IMR-90 (cell line): ENCODE results near the gene INPP5A. TPM values are rescaled to one million over a fixed set of nuclear protein-coding genes. Genes with fewer than 3 reads are reported as not detected.

Experiments
- ATAC-seq: fragments of 200-7000 bp; cut with Tn5 transposase; 2 replicates; pipeline ENCODE4 v1.9.1; 2020; ENCODE audit warnings: low read depth, mild to moderate bottlenecking, moderate library complexity
- BruUV-seq: library from RNA; stranded (reverse); fragments of 400-500 nt; replicated peaks from 2 replicates; lab custom pipeline; 2021; lab: Mats Ljungman, UMichigan
- CTCF ChIA-PET: fragments of 300-600 bp; formaldehyde crosslinking; extraction: SDS; loops from one replicate; lab custom pipeline; 2021; ENCODE audit warnings: antibody characterized with exemption; lab: Yijun Ruan, JAX
- POLR2A ChIA-PET: fragments of 300-600 bp; sonication (Branson Sonifier 250); formaldehyde crosslinking; loops from one replicate; lab custom pipeline; 2022; ENCODE audit warnings: antibody characterized with exemption; ENCODE audit not compliant: unreplicated experiment; lab: Charles Lee
- DNase-seq: peaks from one replicate; pipeline ENCODE4 v3.0.0; 2013
- H2AFZ ChIP-seq: replicated peaks from 2 replicates; pipeline ENCODE3; 2013; ENCODE audit warnings: low read length, mild to moderate bottlenecking; ENCODE audit not compliant: poor library complexity
- H2AK5ac ChIP-seq: 2 replicates; pipeline ENCODE4 v1.6.1; 2013; ENCODE audit warnings: low read depth, low read length, inconsistent platforms
- H2AK9ac ChIP-seq: replicated peaks from 2 replicates; pipeline ENCODE3; 2013; ENCODE audit warnings: mild to moderate bottlenecking, low read depth, low read length, moderate library complexity; ENCODE audit not compliant: poor library complexity
- H2BK120ac ChIP-seq: 2 replicates; pipeline ENCODE4 v1.6.1; 2013; ENCODE audit warnings: low read depth, low read length, inconsistent platforms
- H2BK15ac ChIP-seq: 3 replicates; pipeline ENCODE4 v1.6.1; 2013; ENCODE audit warnings: low read depth, low read length, inconsistent platforms
- H2BK20ac ChIP-seq: 2 replicates; pipeline ENCODE4 v1.6.1; 2013; ENCODE audit warnings: low read depth, mild to moderate bottlenecking, inconsistent platforms, low read length, moderate library complexity
- H2BK5ac ChIP-seq: 2 replicates; pipeline ENCODE4 v1.6.1; 2013; ENCODE audit warnings: mild to moderate bottlenecking, low read depth, low read length, inconsistent platforms; ENCODE audit not compliant: poor library complexity, severe bottlenecking
- H3K14ac ChIP-seq: replicated peaks from 2 replicates; pipeline ENCODE4 v1.6.1; 2013; ENCODE audit warnings: low read depth, low read length, inconsistent platforms
- H3K18ac ChIP-seq: 2 replicates; pipeline ENCODE4 v1.6.1; 2013; ENCODE audit warnings: low read depth, low read length, control low read depth
- H3K23ac ChIP-seq: 2 replicates; pipeline ENCODE4 v1.6.1; 2013; ENCODE audit warnings: low read depth, low read length, inconsistent platforms
- H3K27ac ChIP-seq: 2 replicates; pipeline ENCODE4 v1.5.1; 2013; ENCODE audit warnings: mild to moderate bottlenecking, control low read depth, low read length; ENCODE audit not compliant: insufficient read depth
- H3K27me3 ChIP-seq: 2 replicates; pipeline ENCODE4 v1.6.1; 2013; ENCODE audit warnings: low read length; ENCODE audit not compliant: control insufficient read depth, insufficient read depth
- H3K36me3 ChIP-seq: 2 replicates; pipeline ENCODE4 v1.6.1; 2013; ENCODE audit warnings: low read length, mixed read lengths; ENCODE audit not compliant: control insufficient read depth, insufficient read depth
- H3K4ac ChIP-seq: 2 replicates; pipeline ENCODE4 v1.6.1; 2013; ENCODE audit warnings: low read depth, low read length, inconsistent platforms
- H3K4me1 ChIP-seq: 2 replicates; pipeline ENCODE4 v1.6.1; 2013; ENCODE audit warnings: low read length, mixed read lengths; ENCODE audit not compliant: control insufficient read depth, insufficient read depth
- H3K4me2 ChIP-seq: 2 replicates; pipeline ENCODE4 v1.6.1; 2013; ENCODE audit warnings: low read depth, mild to moderate bottlenecking, control low read depth, low read length, moderate library complexity
- H3K4me3 ChIP-seq: 2 replicates; pipeline ENCODE4 v1.5.1; 2013; ENCODE audit warnings: low read depth, mild to moderate bottlenecking, control low read depth, low read length, moderate library complexity; ENCODE audit not compliant: insufficient read depth
- H3K56ac ChIP-seq: 2 replicates; pipeline ENCODE4 v1.6.1; 2013; ENCODE audit warnings: low read length, inconsistent platforms; ENCODE audit not compliant: insufficient read depth; ENCODE audit errors: extremely low read depth
- H3K79me1 ChIP-seq, 2 experiments: 2 replicates each; pipeline ENCODE4 v1.6.1; 2013; ENCODE audit warnings: low read length in 2 of 2, inconsistent platforms in 1 of 2, low read depth in 1 of 2
- H3K9ac ChIP-seq: 2 replicates; pipeline ENCODE4 v1.6.1; 2013; ENCODE audit warnings: low read depth, low read length, control low read depth
- H3K9me1 ChIP-seq: 2 replicates; pipeline ENCODE4 v1.6.1; 2013; ENCODE audit warnings: low read length, inconsistent platforms; ENCODE audit not compliant: insufficient read depth
- H3K9me3 ChIP-seq: 2 replicates; pipeline ENCODE4 v1.6.1; 2013; ENCODE audit warnings: low read length; ENCODE audit not compliant: control insufficient read depth, insufficient read depth
- H4K20me1 ChIP-seq: 2 replicates; pipeline ENCODE4 v1.6.1; 2013; ENCODE audit warnings: low read length, inconsistent platforms; ENCODE audit not compliant: insufficient read depth
- H4K5ac ChIP-seq: 2 replicates; pipeline ENCODE4 v1.6.1; 2013; ENCODE audit warnings: mild to moderate bottlenecking, low read depth, low read length, control low read depth
- H4K8ac ChIP-seq, 2 experiments: 2 replicates each; pipeline ENCODE4 v1.6.1; 2013; ENCODE audit warnings: low read depth in 2 of 2, low read length in 2 of 2, control low read depth in 1 of 2, inconsistent platforms in 1 of 2
- H4K91ac ChIP-seq: 2 replicates; pipeline ENCODE4 v1.6.1; 2013; ENCODE audit warnings: low read depth, low read length, inconsistent platforms; ENCODE audit not compliant: insufficient read depth
- BHLHE40 ChIP-seq: fragments of 150-350 bp; IDR thresholded peaks from 2 replicates; pipeline ENCODE4 v1.6.1; 2016; ENCODE audit warnings: mild to moderate bottlenecking, low read depth, low read length
- CEBPB ChIP-seq: IDR thresholded peaks from 2 replicates; pipeline ENCODE4 v1.6.1; 2012; ENCODE audit warnings: low read depth, low read length, improper control_type of control experiment
- CHD1 ChIP-seq: IDR thresholded peaks from 2 replicates; pipeline ENCODE4 v1.6.1; 2012; ENCODE audit warnings: low read depth, low read length, improper control_type of control experiment
- FOS ChIP-seq: fragments of 150-350 bp; IDR thresholded peaks from 2 replicates; pipeline ENCODE4 v1.6.1; 2016; ENCODE audit warnings: low read depth, low read length
- MAFK ChIP-seq: IDR thresholded peaks from 2 replicates; pipeline ENCODE4 v1.6.1; 2012; ENCODE audit warnings: low read depth, low read length, improper control_type of control experiment
- MAZ ChIP-seq: IDR thresholded peaks from 2 replicates; pipeline ENCODE4 v1.6.1; 2012; ENCODE audit warnings: low read depth, mild to moderate bottlenecking, low read length, improper control_type of control experiment, moderate library complexity, borderline replicate concordance
- MXI1 ChIP-seq: IDR thresholded peaks from 2 replicates; pipeline ENCODE4 v1.6.1; 2012; ENCODE audit warnings: low read depth, mild to moderate bottlenecking, low read length, moderate library complexity, borderline replicate concordance
- NFE2L2 ChIP-seq: fragments of 150-350 bp; IDR thresholded peaks from 2 replicates; pipeline ENCODE4 v1.6.1; 2016; ENCODE audit warnings: low read depth, mild to moderate bottlenecking, low read length
- POLR2A ChIP-seq: IDR thresholded peaks from 2 replicates; pipeline ENCODE4 v1.6.1; 2012; ENCODE audit warnings: mild to moderate bottlenecking, low read depth, low read length
- RAD21 ChIP-seq: IDR thresholded peaks from 2 replicates; pipeline ENCODE4 v1.6.1; 2012; ENCODE audit warnings: low read length, improper control_type of control experiment
- RCOR1 ChIP-seq: IDR thresholded peaks from 2 replicates; pipeline ENCODE4 v1.6.1; 2012; ENCODE audit warnings: mild to moderate bottlenecking, low read length, improper control_type of control experiment; ENCODE audit not compliant: insufficient replicate concordance
- RFX5 ChIP-seq: IDR thresholded peaks from 2 replicates; pipeline ENCODE4 v1.8.0; 2012; ENCODE audit warnings: low read depth, mild to moderate bottlenecking, low read length, moderate library complexity
- SMC3 ChIP-seq: fragments of 150-350 bp; IDR thresholded peaks from 2 replicates; pipeline ENCODE4 v1.6.1; 2016; ENCODE audit warnings: low read depth, mild to moderate bottlenecking, antibody characterized with exemption, low read length, moderate library complexity
- WGBS, 2 experiments: methylation state at CpG; one replicate each; pipeline versions ENCODE4 v1.1.5 to v1.1.7; 2013; ENCODE audit warnings: missing lambda C conversion rate in 2 of 2; ENCODE audit not compliant: insufficient read length in 1 of 2; ENCODE audit errors: extremely low coverage in 2 of 2; 5-methylcytosine and 5-hydroxymethylcytosine counted together
- dilution Hi-C: fragments of 300-500 bp; cut with HindIII; formaldehyde crosslinking; loops from one replicate; pipeline ENCODE4 v1.14.3; 2018; ENCODE audit warnings: low sequenced_read_pairs; ENCODE audit not compliant: unreplicated experiment
- in situ Hi-C: fragments of 300-500 bp; cut with MboI; formaldehyde crosslinking; loops from 3 replicates; pipeline ENCODE4 v1.14.3; 2019; ENCODE audit warnings: low sequenced_read_pairs, inconsistent platforms, mixed read lengths
- intact Hi-C: fragments of 100-400 bp; cut with micrococcal nuclease; formaldehyde crosslinking; loops from 2 replicates; pipeline ENCODE4 v1.10.0; 2022
- polyA plus RNA-seq, 3 experiments: library from polyadenylated mRNA; depleted of rRNA; stranded (reverse); fragments of >200 nt; gene quantifications; 2 replicates each; pipeline ENCODE4 v1.2.3, GENCODE V29; 2012; ENCODE audit warnings: low replicate concordance in 1 of 3
- total RNA-seq: library from RNA; depleted of rRNA; stranded (reverse); fragments of >200 nt; gene quantifications from 2 replicates; pipeline ENCODE4 v1.2.3, GENCODE V29; 2012
- TF ChIP-seq, protein P1 (sequence below): conservative IDR thresholded peaks from 2 replicates; pipeline ENCODE4 v1.5.1; 2012; ENCODE audit warnings: mild to moderate bottlenecking, low read depth, low read length, improper control_type of control experiment
- TF ChIP-seq, protein P2 (sequence below): fragments of 150-350 bp; IDR thresholded peaks from 2 replicates; pipeline ENCODE4 v1.6.1; 2017; ENCODE audit warnings: mild to moderate bottlenecking, antibody characterized with exemption, low read length, low read depth
- TF ChIP-seq, protein P3 (sequence below): fragments of 150-350 bp; IDR thresholded peaks from 2 replicates; pipeline ENCODE4 v1.6.1; 2016; ENCODE audit warnings: low read depth, mild to moderate bottlenecking, low read length, moderate library complexity, borderline replicate concordance

Gene INPP5A
- total and polyA plus RNA-seq, 2 of the 4 experiments (the other 2 are of a cell fraction): 21.4 to 36.7 TPM

DNA sequence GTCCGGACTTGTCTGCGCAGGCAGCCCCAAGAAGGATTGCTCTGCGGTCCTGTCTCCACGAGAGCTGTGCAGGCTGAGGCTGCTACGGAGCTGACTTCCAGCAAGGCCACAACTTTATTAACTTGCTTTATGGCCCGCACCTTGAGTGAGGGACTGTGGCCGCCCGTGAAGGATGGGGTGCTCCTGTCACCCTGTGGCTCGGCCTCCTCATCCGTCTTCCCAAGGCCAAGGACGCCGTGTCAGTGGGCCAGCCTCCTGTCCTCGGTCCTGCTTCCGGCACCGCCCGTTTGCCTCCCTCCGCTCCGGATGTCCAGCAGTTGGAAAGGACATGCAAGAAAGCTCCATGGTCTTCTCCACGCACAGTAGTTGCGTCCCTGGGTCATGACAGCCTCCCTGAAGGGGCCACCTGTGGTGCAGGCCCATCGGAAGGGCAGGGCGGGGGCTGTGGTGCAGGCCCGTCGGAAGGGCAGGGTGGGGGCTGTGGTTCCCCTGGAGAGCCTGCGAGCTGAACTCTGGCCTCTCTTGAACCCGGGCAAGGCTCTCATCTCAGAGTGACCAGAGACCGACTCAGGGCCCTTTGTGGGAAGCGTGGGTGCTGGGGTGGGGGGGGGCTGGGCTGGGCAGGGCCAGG lies 161.3 kb downstream of the INPP5A start:
- no peak overlapping the region for H3K56ac ChIP-seq
- ATAC-seq (no peak), DNase-seq (no peak)
- no peak overlapping the region for H3K14ac ChIP-seq
- no peak overlapping the region for H4K91ac ChIP-seq
- WGBS, 2 experiments: 97% methylated on average over 17 of the region's 28 CpGs; no CpG with 5 or more reads in 1 of the 2 experiments
- no peak overlapping the region for H2AFZ ChIP-seq
- H3K9me3 ChIP-seq: no peaks in the 10 kb centered on the region
- no TSS peak for BruUV-seq
- intact Hi-C loops: no loop called here
- H2BK15ac ChIP-seq: no peak overlapping the region
- ChIA-PET CTCF (interaction anchor here (0.5 kb wide), 1 partner anchor 650 kb away, joined by 3 read pairs; no protein-coding TSS in a partner anchor), POLR2A (no interaction called here)
- no peak overlapping the region for H2BK5ac ChIP-seq
- no peaks in the 10 kb centered on the region for H3K27me3 ChIP-seq
- H3K27ac ChIP-seq: no peak overlapping the region
- peaks cover 13% of the 10 kb centered on the region; the same call in 1 of the 2 replicates for H3K36me3 ChIP-seq
- H4K5ac ChIP-seq: no peak overlapping the region
- H3K9ac ChIP-seq: no peak overlapping the region
- TF ChIP-seq CEBPB: no peak
- TF ChIP-seq MAFK: no peak
- TF ChIP-seq, protein P1, sequence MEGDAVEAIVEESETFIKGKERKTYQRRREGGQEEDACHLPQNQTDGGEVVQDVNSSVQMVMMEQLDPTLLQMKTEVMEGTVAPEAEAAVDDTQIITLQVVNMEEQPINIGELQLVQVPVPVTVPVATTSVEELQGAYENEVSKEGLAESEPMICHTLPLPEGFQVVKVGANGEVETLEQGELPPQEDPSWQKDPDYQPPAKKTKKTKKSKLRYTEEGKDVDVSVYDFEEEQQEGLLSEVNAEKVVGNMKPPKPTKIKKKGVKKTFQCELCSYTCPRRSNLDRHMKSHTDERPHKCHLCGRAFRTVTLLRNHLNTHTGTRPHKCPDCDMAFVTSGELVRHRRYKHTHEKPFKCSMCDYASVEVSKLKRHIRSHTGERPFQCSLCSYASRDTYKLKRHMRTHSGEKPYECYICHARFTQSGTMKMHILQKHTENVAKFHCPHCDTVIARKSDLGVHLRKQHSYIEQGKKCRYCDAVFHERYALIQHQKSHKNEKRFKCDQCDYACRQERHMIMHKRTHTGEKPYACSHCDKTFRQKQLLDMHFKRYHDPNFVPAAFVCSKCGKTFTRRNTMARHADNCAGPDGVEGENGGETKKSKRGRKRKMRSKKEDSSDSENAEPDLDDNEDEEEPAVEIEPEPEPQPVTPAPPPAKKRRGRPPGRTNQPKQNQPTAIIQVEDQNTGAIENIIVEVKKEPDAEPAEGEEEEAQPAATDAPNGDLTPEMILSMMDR: no peak
- TF ChIP-seq, protein P2, sequence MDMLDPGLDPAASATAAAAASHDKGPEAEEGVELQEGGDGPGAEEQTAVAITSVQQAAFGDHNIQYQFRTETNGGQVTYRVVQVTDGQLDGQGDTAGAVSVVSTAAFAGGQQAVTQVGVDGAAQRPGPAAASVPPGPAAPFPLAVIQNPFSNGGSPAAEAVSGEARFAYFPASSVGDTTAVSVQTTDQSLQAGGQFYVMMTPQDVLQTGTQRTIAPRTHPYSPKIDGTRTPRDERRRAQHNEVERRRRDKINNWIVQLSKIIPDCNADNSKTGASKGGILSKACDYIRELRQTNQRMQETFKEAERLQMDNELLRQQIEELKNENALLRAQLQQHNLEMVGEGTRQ: no peak
- TF ChIP-seq BHLHE40: no peak
- no peak for TF ChIP-seq NFE2L2
- no peak for TF ChIP-seq SMC3
- TF ChIP-seq RAD21: no peak
- TF ChIP-seq, protein P3, sequence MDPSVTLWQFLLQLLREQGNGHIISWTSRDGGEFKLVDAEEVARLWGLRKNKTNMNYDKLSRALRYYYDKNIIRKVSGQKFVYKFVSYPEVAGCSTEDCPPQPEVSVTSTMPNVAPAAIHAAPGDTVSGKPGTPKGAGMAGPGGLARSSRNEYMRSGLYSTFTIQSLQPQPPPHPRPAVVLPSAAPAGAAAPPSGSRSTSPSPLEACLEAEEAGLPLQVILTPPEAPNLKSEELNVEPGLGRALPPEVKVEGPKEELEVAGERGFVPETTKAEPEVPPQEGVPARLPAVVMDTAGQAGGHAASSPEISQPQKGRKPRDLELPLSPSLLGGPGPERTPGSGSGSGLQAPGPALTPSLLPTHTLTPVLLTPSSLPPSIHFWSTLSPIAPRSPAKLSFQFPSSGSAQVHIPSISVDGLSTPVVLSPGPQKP: no peak
- TF ChIP-seq POLR2A: no peak
- TF ChIP-seq MAZ: no peak
- TF ChIP-seq CHD1: no peak
- no peak for TF ChIP-seq RFX5
- no peak for TF ChIP-seq FOS
- TF ChIP-seq RCOR1: no peak
- no peak for TF ChIP-seq MXI1
- no peaks in the 10 kb centered on the region for H3K9me1 ChIP-seq
- no peak overlapping the region for H3K4me2 ChIP-seq
- H2AK9ac ChIP-seq: no peak overlapping the region
- no peak overlapping the region for H3K4me3 ChIP-seq
- in situ Hi-C loops: no loop called here
- H4K20me1 ChIP-seq: no peaks in the 10 kb centered on the region
- H3K18ac ChIP-seq: no peak overlapping the region
- H3K4me1 ChIP-seq: peaks cover 14% of the 10 kb centered on the region
- no peak overlapping the region for H2BK120ac ChIP-seq
- H3K79me1 ChIP-seq: peaks cover 4 to 19% of the 10 kb centered on the region in 2 experiments; a peak in 3 of 4 replicates
- no peak overlapping the region for H3K23ac ChIP-seq
- no peak overlapping the region for H2BK20ac ChIP-seq
- no peak overlapping the region for H3K4ac ChIP-seq
- H2AK5ac ChIP-seq: no peak overlapping the region
- no peak overlapping the region for H4K8ac ChIP-seq
- dilution Hi-C loops: no loop called here
